Lower leg skin (tissue), 4 donors: ENCODE results near the gene MPV17. TPM values are rescaled to one million over a fixed set of nuclear protein-coding genes. Genes with fewer than 3 reads are reported as not detected.

Experiments
- DNase-seq, 2 donors: peaks; one replicate each; pipeline ENCODE4 v3.0.0-alpha.2; 2019; ENCODE audit warnings: low spot score in 2 of 2
- H3K4me3 ChIP-seq: fragments of 200-600 bp; sonication (generic); 2 replicates; pipeline ENCODE4 v1.5.1; 2017; ENCODE audit warnings: mild to moderate bottlenecking, low read depth; ENCODE audit not compliant: poor library complexity, severe bottlenecking
- POLR2A ChIP-seq, 2 donors: fragments of 450-650 bp; IDR thresholded peaks; one replicate each; pipeline ENCODE4 v1.6.1; 2016 to 2017; ENCODE audit warnings: antibody characterized with exemption in 2 of 2, mild to moderate bottlenecking in 1 of 2, moderate library complexity in 1 of 2
- WGBS, 2 donors: methylation state at CpG; one replicate each; pipeline ENCODE4 v1.1.5; 2018; 5-methylcytosine and 5-hydroxymethylcytosine counted together
- intact Hi-C: fragments of 100-400 bp; cut with DNase I; formaldehyde crosslinking; loops from one replicate; pipeline ENCODE4 v1.15.0; 2023; ENCODE audit warnings: low total_unique reads
- total RNA-seq, 4 donors: library from RNA; depleted of rRNA; stranded (reverse); fragments of >200 nt; gene quantifications; one replicate each; pipeline ENCODE4 v1.1.0, GENCODE V29; 2016
- TF ChIP-seq, protein P1 (sequence below), 3 donors: fragments of 450-650 bp; IDR thresholded peaks; one replicate each; pipeline ENCODE4 v1.5.1; 2016; ENCODE audit warnings: antibody characterized with exemption in 3 of 3, mild to moderate bottlenecking in 3 of 3, moderate library complexity in 2 of 3

Gene MPV17
- total RNA-seq, 4 donors from 2014 or later: 27.2 to 44.8 (median 37.0) TPM

- WGBS, 2 donors: 73 to 80% methylated on average over 8 of the region's 8 CpGs
- TF ChIP-seq, protein P1, sequence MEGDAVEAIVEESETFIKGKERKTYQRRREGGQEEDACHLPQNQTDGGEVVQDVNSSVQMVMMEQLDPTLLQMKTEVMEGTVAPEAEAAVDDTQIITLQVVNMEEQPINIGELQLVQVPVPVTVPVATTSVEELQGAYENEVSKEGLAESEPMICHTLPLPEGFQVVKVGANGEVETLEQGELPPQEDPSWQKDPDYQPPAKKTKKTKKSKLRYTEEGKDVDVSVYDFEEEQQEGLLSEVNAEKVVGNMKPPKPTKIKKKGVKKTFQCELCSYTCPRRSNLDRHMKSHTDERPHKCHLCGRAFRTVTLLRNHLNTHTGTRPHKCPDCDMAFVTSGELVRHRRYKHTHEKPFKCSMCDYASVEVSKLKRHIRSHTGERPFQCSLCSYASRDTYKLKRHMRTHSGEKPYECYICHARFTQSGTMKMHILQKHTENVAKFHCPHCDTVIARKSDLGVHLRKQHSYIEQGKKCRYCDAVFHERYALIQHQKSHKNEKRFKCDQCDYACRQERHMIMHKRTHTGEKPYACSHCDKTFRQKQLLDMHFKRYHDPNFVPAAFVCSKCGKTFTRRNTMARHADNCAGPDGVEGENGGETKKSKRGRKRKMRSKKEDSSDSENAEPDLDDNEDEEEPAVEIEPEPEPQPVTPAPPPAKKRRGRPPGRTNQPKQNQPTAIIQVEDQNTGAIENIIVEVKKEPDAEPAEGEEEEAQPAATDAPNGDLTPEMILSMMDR (IDR thresholded peaks at IDR 0.05): no peak
- TF ChIP-seq POLR2A (IDR thresholded peaks at IDR 0.05): no peak
- intact Hi-C loops: no loop called here
- no peak for DNase-seq
- H3K4me3 ChIP-seq: no peak overlapping the region
Observed at GRCh38 chr2:27315122-27315521, 7.8 kb downstream of the MPV17 start.

DNA sequence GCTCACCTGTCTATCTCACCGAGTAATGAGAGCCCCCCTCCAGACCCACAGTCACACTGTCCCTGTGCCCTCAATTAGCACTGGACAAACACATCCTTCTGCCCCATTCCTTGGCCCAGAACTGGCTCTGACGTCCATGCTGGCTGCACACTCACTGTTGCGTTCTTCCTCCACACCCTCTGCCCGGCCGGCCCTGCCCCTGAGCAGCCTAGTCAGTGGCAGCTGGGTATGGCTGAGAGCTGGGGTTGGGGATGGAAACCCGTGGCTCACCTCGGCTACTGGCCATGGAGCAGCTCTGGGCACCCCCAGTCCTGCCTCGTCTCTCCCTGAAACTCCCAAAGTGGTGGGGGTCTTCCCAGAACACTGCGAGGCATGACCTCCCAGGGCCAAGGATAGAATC, 8.2 kb downstream of the MPV17 start:
- intact Hi-C loops: no loop called here

DNA sequence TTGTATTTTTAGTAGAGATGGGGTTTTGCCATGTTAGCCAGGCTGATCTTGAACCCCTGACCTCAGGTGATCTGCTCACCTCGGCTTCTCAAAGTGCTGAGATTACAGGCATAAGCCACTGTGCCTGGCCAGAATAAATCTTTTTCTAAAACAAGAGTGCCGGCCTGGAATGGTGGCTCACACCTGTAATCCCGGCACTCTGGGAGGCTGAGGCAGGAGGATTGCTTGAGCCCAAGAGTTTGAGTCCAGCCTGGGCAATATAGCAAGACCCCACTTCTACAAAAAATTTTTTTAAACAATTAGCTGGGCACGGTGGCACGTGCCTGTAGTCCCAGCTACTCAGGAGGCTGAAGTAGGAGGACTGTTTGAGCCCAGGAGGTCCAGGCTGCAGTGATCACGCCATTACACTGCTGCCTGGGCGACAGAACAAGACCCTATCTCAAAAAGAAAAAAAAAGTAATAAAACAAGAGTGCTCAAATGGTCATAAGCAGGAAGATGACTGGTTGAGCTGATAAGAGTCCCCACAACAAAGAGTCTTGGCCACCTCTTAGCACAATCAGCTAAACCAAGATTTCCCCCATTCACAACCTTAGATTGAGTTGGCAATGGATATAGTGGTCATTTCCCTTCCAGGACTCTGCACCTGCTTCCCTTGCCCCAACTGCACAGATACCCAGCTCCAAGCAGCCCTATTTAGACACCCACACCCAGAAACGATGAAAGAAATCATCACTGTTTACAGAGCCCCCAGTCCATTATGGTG, 8.8 kb downstream of the MPV17 start:
- TF ChIP-seq, protein P1 (IDR thresholded peaks at IDR 0.05): no peak
- no peak for TF ChIP-seq POLR2A (IDR thresholded peaks at IDR 0.05)
- intact Hi-C loops: no loop called here
- WGBS, 2 donors: 89 to 92% methylated on average over 8 of the region's 8 CpGs
- H3K4me3 ChIP-seq: no peak overlapping the region
- DNase-seq: no peak

More for the DNA sequence above, 8.2 kb downstream of the MPV17 start:
- TF ChIP-seq, protein P1 (IDR thresholded peaks at IDR 0.05): no peak
- no peak for TF ChIP-seq POLR2A (IDR thresholded peaks at IDR 0.05)
- H3K4me3 ChIP-seq: no peak overlapping the region
- WGBS, 2 donors: 86 to 89% methylated on average over 8 to 9 of the region's 9 CpGs
- DNase-seq: no peak

GRCh38 chr2:27312152-27312551, 10.7 kb downstream of the MPV17 start:
- WGBS, 2 donors: 97 to 100% methylated on average over 3 of the region's 3 CpGs
- intact Hi-C loops: no loop called here
- no peak for DNase-seq

GRCh38 chr2:27309651-27310050, 13.2 kb downstream of the MPV17 start:
- intact Hi-C loops: no loop called here
- TF ChIP-seq POLR2A (IDR thresholded peaks at IDR 0.05): no peak
- TF ChIP-seq, protein P1 (IDR thresholded peaks at IDR 0.05): no peak
- H3K4me3 ChIP-seq: no peak overlapping the region
- DNase-seq: no peak
- 86 to 96% methylated on average over 6 of the region's 6 CpGs for WGBS, 2 donors

More at GRCh38 chr2:27312152-27312551, 10.7 kb downstream of the MPV17 start:
- TF ChIP-seq, protein P1 (IDR thresholded peaks at IDR 0.05): no peak
- no peak for TF ChIP-seq POLR2A (IDR thresholded peaks at IDR 0.05)
- no peak overlapping the region for H3K4me3 ChIP-seq
